Coronary artery (tissue), 2 donors: ENCODE measurements around the gene SPAG17.

Source experiments
- DNase-seq: peaks from one replicate; pipeline ENCODE4 v3.0.0-alpha.2; 2017; ENCODE audit warnings: low spot score
- H3K27ac ChIP-seq, 2 donors: fragments of 200-600 bp; sonication (generic); one replicate each; pipeline ENCODE4 v1.5.1; 2016 to 2019
- H3K4me3 ChIP-seq: fragments of 200-600 bp; sonication (generic); 2 replicates; pipeline ENCODE4 v1.5.1; 2016; ENCODE audit warnings: mild to moderate bottlenecking, moderate library complexity
- TF ChIP-seq, protein P1 (sequence below): fragments of 200-600 bp; sonication (generic); IDR thresholded peaks from one replicate; pipeline ENCODE4 v1.5.1; 2019; ENCODE audit warnings: antibody characterized with exemption

The SPAG17 gene

DNA sequence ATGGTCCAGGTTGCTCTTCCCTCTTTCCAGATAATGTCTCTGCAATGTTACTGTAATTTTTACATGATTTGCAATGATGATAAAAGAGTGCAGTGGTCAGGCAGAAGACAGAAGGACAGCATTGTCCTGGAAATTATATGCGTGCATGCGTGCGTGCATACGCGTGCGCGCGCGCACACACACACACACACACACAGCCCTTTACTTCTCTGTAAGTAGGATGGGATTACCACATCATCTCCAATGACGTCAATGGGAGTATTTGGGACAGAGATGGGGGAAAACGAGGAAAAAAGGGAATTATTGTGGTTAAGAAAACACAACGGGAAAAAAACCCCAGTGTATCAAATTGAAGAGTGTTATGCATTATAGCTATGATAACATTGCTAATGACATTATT, 99.7 kb downstream of the SPAG17 start:
- TF ChIP-seq, protein P1, sequence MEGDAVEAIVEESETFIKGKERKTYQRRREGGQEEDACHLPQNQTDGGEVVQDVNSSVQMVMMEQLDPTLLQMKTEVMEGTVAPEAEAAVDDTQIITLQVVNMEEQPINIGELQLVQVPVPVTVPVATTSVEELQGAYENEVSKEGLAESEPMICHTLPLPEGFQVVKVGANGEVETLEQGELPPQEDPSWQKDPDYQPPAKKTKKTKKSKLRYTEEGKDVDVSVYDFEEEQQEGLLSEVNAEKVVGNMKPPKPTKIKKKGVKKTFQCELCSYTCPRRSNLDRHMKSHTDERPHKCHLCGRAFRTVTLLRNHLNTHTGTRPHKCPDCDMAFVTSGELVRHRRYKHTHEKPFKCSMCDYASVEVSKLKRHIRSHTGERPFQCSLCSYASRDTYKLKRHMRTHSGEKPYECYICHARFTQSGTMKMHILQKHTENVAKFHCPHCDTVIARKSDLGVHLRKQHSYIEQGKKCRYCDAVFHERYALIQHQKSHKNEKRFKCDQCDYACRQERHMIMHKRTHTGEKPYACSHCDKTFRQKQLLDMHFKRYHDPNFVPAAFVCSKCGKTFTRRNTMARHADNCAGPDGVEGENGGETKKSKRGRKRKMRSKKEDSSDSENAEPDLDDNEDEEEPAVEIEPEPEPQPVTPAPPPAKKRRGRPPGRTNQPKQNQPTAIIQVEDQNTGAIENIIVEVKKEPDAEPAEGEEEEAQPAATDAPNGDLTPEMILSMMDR = no peak
- DNase-seq = no peak
- Histone ChIP-seq H3K27ac (no peak overlapping the region), H3K4me3 (no peak overlapping the region)

DNA sequence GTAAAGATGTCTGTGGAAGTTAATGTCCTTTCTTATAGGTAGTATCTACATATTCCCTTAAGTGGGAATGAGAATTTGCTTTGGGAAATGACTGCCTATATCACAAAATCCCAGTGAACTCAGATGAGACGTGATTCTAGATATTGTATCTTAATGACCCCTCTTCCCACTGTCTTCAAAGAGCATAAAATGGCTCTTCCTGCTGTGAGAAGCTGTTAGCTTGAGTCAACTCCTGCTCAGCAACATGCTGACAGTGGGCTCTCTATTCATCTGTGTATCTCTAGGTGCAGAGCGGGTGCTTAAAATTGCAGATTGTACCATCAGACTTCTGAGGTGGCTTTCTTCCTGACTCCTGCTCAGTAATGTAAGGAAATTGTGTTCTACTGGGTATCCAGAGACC, 100.6 kb downstream of the SPAG17 start:
- TF ChIP-seq, protein P1 = no peak
- no peak overlapping the region for H3K27ac ChIP-seq
- no peak for DNase-seq
- no peak overlapping the region for H3K4me3 ChIP-seq

DNA sequence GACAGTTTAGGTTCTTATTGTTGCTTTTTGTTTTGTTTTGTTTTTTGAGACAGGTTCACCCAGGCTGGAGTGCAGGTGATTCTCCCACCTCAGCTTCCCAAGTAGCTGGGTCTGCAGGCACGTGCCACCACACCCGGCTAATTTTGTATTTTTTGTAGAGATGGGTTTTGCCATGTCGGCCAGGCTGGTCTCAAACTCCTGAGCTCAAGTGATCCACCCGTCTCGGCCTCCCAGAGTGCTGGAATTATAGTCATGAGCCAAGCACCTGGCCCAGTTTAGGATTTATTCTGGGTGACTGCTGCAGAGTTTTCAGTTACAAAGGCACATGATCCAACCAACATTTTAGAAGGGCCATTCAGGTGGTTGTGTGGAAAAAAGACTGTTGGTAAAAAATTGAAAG, 102.0 kb downstream of the SPAG17 start:
- TF ChIP-seq, protein P1 = no peak
- no peak for DNase-seq
- no peak overlapping the region for H3K4me3 ChIP-seq
- no peak overlapping the region for H3K27ac ChIP-seq

DNA sequence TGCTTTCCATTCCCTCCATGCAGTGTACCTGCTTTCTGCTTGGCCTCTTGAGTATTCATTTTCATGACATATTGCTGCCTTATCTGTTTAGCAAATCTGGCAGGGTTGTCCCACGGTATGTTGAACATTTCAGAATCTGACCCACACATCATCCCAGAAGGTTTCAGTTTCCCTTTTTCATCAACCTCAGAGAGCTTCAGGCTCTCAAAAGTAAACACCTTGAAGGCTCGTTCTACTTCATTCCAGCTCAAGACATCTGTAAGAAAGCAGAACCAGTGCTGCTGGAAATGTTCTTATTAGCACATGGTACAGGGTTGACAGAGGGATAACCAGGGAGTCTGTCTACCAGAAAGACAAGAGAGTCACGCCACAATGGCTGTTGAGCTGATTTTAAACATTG, 103.6 kb downstream of the SPAG17 start:
- TF ChIP-seq, protein P1 = no peak
- Histone ChIP-seq H3K27ac (no peak overlapping the region), H3K4me3 (no peak overlapping the region)
- DNase-seq = no peak

DNA sequence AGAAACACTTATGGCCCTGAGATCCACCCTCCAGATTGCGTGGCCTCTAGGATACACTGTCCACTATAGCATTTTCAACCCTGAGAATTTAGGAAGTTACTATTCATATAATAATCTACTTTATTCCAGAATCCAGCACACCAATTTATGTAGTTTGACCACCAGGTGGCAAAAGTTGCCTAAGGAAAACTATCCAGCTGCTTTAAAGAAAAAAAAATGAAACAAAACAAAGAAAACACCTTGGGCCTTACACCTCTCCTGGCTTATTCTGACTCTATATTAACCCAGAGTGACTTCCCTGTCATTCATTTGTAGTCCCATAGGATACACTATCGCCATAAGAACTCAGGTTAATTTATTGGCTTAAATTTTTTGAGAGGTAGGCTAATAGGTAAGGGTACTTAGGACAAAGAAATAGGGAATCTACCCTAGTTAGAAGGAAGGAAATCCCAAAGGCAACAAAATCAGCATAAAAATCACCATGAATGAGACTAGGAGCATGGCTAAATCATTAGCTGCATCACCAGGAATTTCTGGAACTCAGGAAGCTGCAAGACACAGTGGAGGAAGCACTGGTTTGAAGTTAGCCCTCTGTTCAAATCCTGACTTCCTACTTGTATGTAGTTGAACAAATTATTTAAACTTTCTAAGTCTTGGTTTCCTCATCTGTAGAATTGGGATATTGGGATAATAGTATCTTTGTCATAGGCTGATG, 107.5 kb downstream of the SPAG17 start:
- TF ChIP-seq, protein P1 = no peak
- Histone ChIP-seq H3K27ac (no peak overlapping the region), H3K4me3 (no peak overlapping the region)
- no peak for DNase-seq

DNA sequence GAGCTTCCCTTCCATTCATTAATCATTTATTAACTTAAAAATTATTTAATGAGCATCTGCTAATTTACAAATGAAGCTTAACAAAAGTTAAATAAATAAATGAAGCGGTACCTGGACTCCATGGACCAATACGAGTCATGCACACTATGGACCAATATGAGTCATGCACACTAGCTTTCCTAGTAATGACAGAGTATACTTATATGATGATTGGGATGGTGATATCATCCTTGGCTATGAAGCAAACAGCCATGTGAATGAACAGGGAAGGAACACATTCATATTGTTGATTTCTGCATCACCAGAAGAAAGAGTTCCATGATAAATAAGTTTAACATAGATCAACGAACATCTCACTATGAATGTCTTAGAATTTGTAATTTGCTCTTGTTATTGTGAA, 109.9 kb downstream of the SPAG17 start:
- H3K27ac ChIP-seq = no peak overlapping the region
- no peak for DNase-seq
- TF ChIP-seq, protein P1 = no peak
- no peak overlapping the region for H3K4me3 ChIP-seq

DNA sequence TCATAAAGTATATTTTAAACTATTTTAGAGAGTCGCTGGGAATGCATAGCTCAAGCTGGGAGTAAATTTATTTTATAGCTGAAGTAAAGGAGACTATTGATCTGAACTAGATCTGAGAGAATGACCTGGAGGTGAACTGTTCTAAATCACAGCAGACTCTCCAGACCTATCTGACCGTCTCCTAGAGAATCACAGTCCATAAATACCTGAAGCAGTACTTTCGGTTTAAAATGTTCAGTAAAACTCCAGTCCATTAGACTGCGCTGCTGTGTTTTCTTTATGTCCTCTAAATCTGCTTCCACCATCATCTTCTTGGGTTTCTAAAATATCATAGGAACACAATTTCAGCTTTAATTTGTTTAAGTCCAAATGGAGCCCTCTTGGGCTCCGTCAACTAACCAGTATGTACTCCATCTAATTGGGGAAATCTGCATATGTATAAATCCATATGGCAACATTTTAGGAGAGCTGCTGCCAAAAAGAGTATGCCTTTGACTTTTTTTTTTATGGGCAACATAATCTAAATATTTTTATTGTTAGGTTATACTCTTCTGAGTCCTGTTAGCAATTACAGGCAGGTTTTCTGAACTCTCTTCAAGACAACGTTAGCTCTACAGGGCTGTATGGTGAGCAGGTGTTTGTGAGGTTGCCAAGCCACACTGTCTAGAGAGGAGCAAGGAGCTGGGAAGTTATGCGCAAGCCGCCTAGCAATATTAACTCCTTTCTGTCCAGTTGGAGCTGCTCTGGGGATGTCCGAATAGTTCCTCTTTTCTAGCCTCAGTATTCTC, 111.2 kb downstream of the SPAG17 start:
- Histone ChIP-seq H3K4me3 (no peak overlapping the region), H3K27ac (no peak overlapping the region)
- TF ChIP-seq, protein P1 = no peak
- DNase-seq = no peak
